ENCODE data around the gene SPOCK1.

DNA sequence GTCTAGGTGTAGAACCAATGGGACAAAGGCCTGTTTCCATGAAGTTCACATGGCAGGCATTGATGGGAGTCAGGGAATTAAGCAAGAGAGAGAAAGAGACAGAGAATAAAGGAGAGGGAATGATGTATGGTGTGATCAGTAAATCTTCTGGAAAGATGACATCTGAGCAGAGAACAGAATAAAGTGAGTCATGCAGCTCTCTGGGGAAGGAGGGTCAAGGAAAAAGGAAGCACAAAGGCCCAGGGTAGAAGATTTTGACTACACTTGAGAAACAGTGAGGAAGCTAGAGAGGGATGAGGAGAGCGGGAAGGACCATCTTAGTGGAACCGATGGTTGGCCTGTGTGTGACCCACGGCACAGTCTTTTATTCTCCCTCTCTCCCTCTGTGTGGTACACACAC lies 425.9 kb downstream of the SPOCK1 start:
- TF ChIP-seq ZNF589 (CRISPR knock-in tag; conservative IDR thresholded peaks at IDR 0.05) (no peak), NFYB (CRISPR knock-in tag; IDR thresholded peaks at IDR 0.05) (no peak), SUZ12 (IDR thresholded peaks at IDR 0.05; ENCODE audit: low read depth, low read length) (no peak)
